HepG2 (cell line): ENCODE data around the gene GDPD1. TPM values are rescaled to one million over a fixed set of nuclear protein-coding genes. Genes with fewer than 3 reads are reported as not detected.
"Not testable (repeated sequence)": the region's sequence is repeated elsewhere in the genome, so short reads cannot be mapped to it uniquely, and the experiment has no call there.

Experiments used
- FOXP4 ChIP-seq: sonication (generic); formaldehyde crosslinking; IDR thresholded peaks from 2 replicates; pipeline ENCODE4 v1.4.0; 2020; ENCODE audit warnings: missing genetic modification reagents
- GATAD2A ChIP-seq: IDR thresholded peaks from 2 replicates; pipeline ENCODE4 v1.6.1; 2016
- GZF1 ChIP-seq: sonication (generic); formaldehyde crosslinking; IDR thresholded peaks from 2 replicates; pipeline ENCODE4 v1.5.1; 2020; ENCODE audit warnings: mild to moderate bottlenecking, missing genetic modification reagents
- MYNN ChIP-seq: sonication (generic); formaldehyde crosslinking; IDR thresholded peaks from 2 replicates; pipeline ENCODE4 v1.4.0; 2020; ENCODE audit warnings: mild to moderate bottlenecking, low read depth, missing genetic modification reagents
- SOX13 ChIP-seq, 3 experiments: fragments of 450-650 bp in 1 of 3; sonication (generic) in 1 of 3; formaldehyde crosslinking in 1 of 3; IDR thresholded peaks in 2 of 3; conservative IDR thresholded peaks in 1 of 3; 2 replicates each; pipeline versions ENCODE4 v1.5.0 to v1.6.1; 2016 to 2020; ENCODE audit warnings: antibody characterized with exemption in 1 of 3, mild to moderate bottlenecking in 1 of 3, missing compliant biosample characterization in 1 of 3, missing genetic modification reagents in 1 of 3, moderate library complexity in 1 of 3
- SOX5 ChIP-seq: IDR thresholded peaks from 2 replicates; pipeline ENCODE4 v1.6.1; 2016; ENCODE audit warnings: borderline replicate concordance
- WIZ ChIP-seq: sonication (generic); formaldehyde crosslinking; IDR thresholded peaks from 2 replicates; pipeline ENCODE4 v1.5.1; 2020; ENCODE audit warnings: mild to moderate bottlenecking, missing genetic modification reagents
- ZBTB25 ChIP-seq: IDR thresholded peaks from 2 replicates; pipeline ENCODE4 v1.6.1; 2018; ENCODE audit warnings: missing genetic modification reagents
- ZMAT3 ChIP-seq: sonication (generic); formaldehyde crosslinking; conservative IDR thresholded peaks from 2 replicates; pipeline ENCODE4 v1.7.0; 2021; ENCODE audit warnings: missing genetic modification reagents
- ZNF512B ChIP-seq: sonication (generic); formaldehyde crosslinking; IDR thresholded peaks from 2 replicates; pipeline ENCODE4 v1.5.1; 2020; ENCODE audit warnings: missing genetic modification reagents, mild to moderate bottlenecking, borderline replicate concordance
- ZNF605 ChIP-seq: sonication (generic); formaldehyde crosslinking; IDR thresholded peaks from 2 replicates; pipeline ENCODE4 v1.8.0; 2022; ENCODE audit warnings: mild to moderate bottlenecking, missing genetic modification reagents
- ZNF747 ChIP-seq: sonication (generic); formaldehyde crosslinking; IDR thresholded peaks from 2 replicates; pipeline ENCODE4 v1.8.1; 2023; ENCODE audit warnings: missing genetic modification reagents, mild to moderate bottlenecking, borderline replicate concordance
- polyA plus RNA-seq, 8 experiments: library from polyadenylated mRNA; depleted of rRNA in 3 of 8; stranded (reverse) in 7 of 8; unstranded in 1 of 8; fragments of >200 nt; fragmentation: Illumina TruSeq in 4 of 8; extraction: Trizol in 4 of 8; gene quantifications; 2 replicates each; pipeline versions ENCODE4 v1.2.1 to v1.2.3, GENCODE V29; 2011 to 2016; ENCODE audit warnings: low read depth in 4 of 8, missing spikeins in 1 of 8, mixed read lengths in 1 of 8; ENCODE audit not compliant: insufficient read depth in 1 of 8
- total RNA-seq, 5 experiments: library from RNA; depleted of rRNA; stranded (reverse); fragments of >200 nt; fragmentation: Illumina TruSeq; extraction: Trizol; gene quantifications; 2 replicates each; pipeline ENCODE4 v1.2.3, GENCODE V29; 2016; ENCODE audit warnings: low read depth in 1 of 5
- TF ChIP-seq, protein P1 (sequence below): IDR thresholded peaks from 2 replicates; pipeline ENCODE4 v1.6.1; 2016; ENCODE audit warnings: missing compliant biosample characterization, missing genetic modification reagents, borderline replicate concordance
- TF ChIP-seq, protein P2 (sequence below): sonication (generic); formaldehyde crosslinking; IDR thresholded peaks from 2 replicates; pipeline ENCODE4 v1.4.0; 2020; ENCODE audit warnings: missing genetic modification reagents
- TF ChIP-seq, protein P3 (sequence below): sonication (generic); formaldehyde crosslinking; IDR thresholded peaks from 2 replicates; pipeline ENCODE4 v1.5.0; 2020; ENCODE audit warnings: missing genetic modification reagents

GDPD1 gene
- total and polyA plus RNA-seq, 2 of the 13 experiments (the other 11 are each of a cell fraction or from before 2014, with no cell fraction given) = 6.0 to 7.7 TPM

DNA sequence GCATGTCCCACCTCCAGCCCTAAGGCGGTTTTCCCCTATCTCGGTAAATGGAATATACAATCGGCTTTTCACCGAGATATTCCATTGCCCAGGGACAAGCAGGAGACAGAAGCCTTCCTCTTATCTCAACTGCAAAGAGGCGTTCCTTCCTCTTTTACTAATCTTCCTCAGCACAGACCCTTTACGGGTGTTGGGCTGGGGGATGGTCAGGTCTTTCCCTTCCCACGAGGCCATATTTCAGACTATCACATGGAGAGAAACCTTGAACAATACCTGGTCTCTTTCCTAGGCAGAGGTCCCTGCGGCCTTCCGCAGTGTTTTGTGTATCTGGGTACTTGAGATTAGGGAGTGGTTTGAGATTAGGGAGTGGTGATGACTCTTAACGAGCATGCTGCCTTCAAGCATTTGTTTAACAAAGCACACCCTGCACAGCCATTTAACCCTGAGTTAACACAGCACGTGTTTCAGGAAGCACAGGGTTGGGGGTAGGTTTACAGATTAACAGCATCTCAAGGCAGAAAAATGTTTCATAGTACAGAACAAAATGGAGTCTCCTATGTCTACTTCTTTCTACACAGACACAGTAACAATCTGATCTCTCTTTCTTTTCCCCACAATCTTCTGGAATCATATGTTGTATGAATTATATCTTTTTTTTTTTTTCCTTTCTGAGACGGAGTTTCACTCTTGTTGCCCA lies 70.1 kb downstream of the GDPD1 start (continued):
- TF ChIP-seq, protein P1, sequence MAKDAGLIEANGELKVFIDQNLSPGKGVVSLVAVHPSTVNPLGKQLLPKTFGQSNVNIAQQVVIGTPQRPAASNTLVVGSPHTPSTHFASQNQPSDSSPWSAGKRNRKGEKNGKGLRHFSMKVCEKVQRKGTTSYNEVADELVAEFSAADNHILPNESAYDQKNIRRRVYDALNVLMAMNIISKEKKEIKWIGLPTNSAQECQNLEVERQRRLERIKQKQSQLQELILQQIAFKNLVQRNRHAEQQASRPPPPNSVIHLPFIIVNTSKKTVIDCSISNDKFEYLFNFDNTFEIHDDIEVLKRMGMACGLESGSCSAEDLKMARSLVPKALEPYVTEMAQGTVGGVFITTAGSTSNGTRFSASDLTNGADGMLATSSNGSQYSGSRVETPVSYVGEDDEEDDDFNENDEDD (CRISPR knock-in tag) = peak; percentile 65; the same call in 1 of the 2 replicates
- TF ChIP-seq GATAD2A (CRISPR knock-in tag) = peak; percentile 44
- TF ChIP-seq ZNF605 = peak; percentile 40; the same call in 1 of the 2 replicates
- peak; percentile 82; the same call in 1 of the 2 replicates for TF ChIP-seq MYNN
- TF ChIP-seq SOX13 (IDR thresholded peaks at IDR 0.05) = not testable (repeated sequence)
- TF ChIP-seq SOX13 (CRISPR knock-in tag; conservative IDR thresholded peaks at IDR 0.05 in 1 of 2, IDR thresholded peaks at IDR 0.05 in 1 of 2) = peak in 1 of 2 experiments; percentile 58; a peak in 1 of 4 replicates
- TF ChIP-seq ZNF747 (CRISPR knock-in tag) = 0 out of 2 replicates have a peak, but pooled peaks have one; percentile 18
- TF ChIP-seq FOXP4 (CRISPR knock-in tag) = 0 out of 2 replicates have a peak, but pooled peaks have one; percentile 33
- TF ChIP-seq ZNF512B = 0 out of 2 replicates have a peak, but pooled peaks have one; percentile 20
- 0 out of 2 replicates have a peak, but pooled peaks have one; percentile 55 for TF ChIP-seq GZF1 (CRISPR knock-in tag)
- TF ChIP-seq ZMAT3 (CRISPR knock-in tag) = 0 out of 2 replicates have a peak, but pooled peaks have one; percentile 23
- peak; percentile 66; the same call in 1 of the 2 replicates for TF ChIP-seq ZBTB25 (CRISPR knock-in tag)
- TF ChIP-seq, protein P2, sequence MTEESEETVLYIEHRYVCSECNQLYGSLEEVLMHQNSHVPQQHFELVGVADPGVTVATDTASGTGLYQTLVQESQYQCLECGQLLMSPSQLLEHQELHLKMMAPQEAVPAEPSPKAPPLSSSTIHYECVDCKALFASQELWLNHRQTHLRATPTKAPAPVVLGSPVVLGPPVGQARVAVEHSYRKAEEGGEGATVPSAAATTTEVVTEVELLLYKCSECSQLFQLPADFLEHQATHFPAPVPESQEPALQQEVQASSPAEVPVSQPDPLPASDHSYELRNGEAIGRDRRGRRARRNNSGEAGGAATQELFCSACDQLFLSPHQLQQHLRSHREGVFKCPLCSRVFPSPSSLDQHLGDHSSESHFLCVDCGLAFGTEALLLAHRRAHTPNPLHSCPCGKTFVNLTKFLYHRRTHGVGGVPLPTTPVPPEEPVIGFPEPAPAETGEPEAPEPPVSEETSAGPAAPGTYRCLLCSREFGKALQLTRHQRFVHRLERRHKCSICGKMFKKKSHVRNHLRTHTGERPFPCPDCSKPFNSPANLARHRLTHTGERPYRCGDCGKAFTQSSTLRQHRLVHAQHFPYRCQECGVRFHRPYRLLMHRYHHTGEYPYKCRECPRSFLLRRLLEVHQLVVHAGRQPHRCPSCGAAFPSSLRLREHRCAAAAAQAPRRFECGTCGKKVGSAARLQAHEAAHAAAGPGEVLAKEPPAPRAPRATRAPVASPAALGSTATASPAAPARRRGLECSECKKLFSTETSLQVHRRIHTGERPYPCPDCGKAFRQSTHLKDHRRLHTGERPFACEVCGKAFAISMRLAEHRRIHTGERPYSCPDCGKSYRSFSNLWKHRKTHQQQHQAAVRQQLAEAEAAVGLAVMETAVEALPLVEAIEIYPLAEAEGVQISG (CRISPR knock-in tag) = peak; percentile 27; the same call in 1 of the 2 replicates
- TF ChIP-seq WIZ = 0 out of 2 replicates have a peak, but pooled peaks have one; percentile 29
- TF ChIP-seq, protein P3, sequence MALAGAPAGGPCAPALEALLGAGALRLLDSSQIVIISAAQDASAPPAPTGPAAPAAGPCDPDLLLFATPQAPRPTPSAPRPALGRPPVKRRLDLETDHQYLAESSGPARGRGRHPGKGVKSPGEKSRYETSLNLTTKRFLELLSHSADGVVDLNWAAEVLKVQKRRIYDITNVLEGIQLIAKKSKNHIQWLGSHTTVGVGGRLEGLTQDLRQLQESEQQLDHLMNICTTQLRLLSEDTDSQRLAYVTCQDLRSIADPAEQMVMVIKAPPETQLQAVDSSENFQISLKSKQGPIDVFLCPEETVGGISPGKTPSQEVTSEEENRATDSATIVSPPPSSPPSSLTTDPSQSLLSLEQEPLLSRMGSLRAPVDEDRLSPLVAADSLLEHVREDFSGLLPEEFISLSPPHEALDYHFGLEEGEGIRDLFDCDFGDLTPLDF (CRISPR knock-in tag) = 0 out of 2 replicates have a peak, but pooled peaks have one; percentile 23
- peak; percentile 32; the same call in 1 of the 2 replicates for TF ChIP-seq SOX5
